Frontal cortex (tissue), 4 donors: Measurements from ENCODE around the gene TSPAN12. TPM values are rescaled to one million over a fixed set of nuclear protein-coding genes. Genes with fewer than 3 reads are reported as not detected.

Experiments used
- DNase-seq, 2 donors: peaks; one replicate each; pipeline ENCODE4 v3.0.0; 2012; ENCODE audit warnings: low spot score in 2 of 2
- FAIRE-seq: peaks from 2 replicates; lab custom pipeline; 2012; peaks lifted over from hg19 to GRCh38; lab: Jason Lieb, UNC
- total RNA-seq: library from RNA; depleted of rRNA; stranded (reverse); fragments of >200 nt; gene quantifications from one replicate; pipeline ENCODE4 v1.2.3, GENCODE V29; 2014
- donor health status: control.
- donor health status: control.
- donor health status: control.

Gene TSPAN12
- total RNA-seq, 1 donor from 2014 or later = 5.7 TPM

GRCh38 chr7:120774481-120774880, 83.5 kb downstream of the TSPAN12 start:
- FAIRE-seq (no peak), DNase-seq (no peak)

- DNase-seq (no peak), FAIRE-seq (no peak)
Observed at GRCh38 chr7:120770206-120770605, 87.7 kb downstream of the TSPAN12 start.

GRCh38 chr7:120760851-120761250, 97.1 kb downstream of the TSPAN12 start:
- FAIRE-seq (no peak), DNase-seq (no peak)

- FAIRE-seq (no peak), DNase-seq (no peak)
Observed at GRCh38 chr7:120760050-120760449, 97.9 kb downstream of the TSPAN12 start.

- DNase-seq (no peak), FAIRE-seq (no peak)
Observed at GRCh38 chr7:120743128-120743527, 114.8 kb downstream of the TSPAN12 start.

- DNase-seq (no peak), FAIRE-seq (no peak)
Observed at GRCh38 chr7:120742372-120742771, 115.6 kb downstream of the TSPAN12 start.

- FAIRE-seq (no peak), DNase-seq (no peak)
Observed at GRCh38 chr7:120741371-120742042, 116.4 kb downstream of the TSPAN12 start.

- no peak for DNase-seq
- no peak for FAIRE-seq
Observed at GRCh38 chr7:120740348-120740747, 117.6 kb downstream of the TSPAN12 start.

- DNase-seq = no peak
Observed at GRCh38 chr7:120738816-120739215, 119.1 kb downstream of the TSPAN12 start.

More at GRCh38 chr7:120738816-120739215, 119.1 kb downstream of the TSPAN12 start:
- no peak for FAIRE-seq

Other genes with a start within 250 kb of the TSPAN12 start
- gene ING3, start 92.6 kb upstream of the TSPAN12 start, total RNA-seq = 33.8 TPM
- gene CPED1, start 130.6 kb upstream of the TSPAN12 start, total RNA-seq = 3.3 TPM